ENCODE measurements around the gene SERPINE2.

Gene SERPINE2

GRCh38 chr2:224039080-224039769 lies at the start of gene SERPINE2:
Gene SERPINE2 (minus strand): TSS chr2:224039286. CDS start chr2:224001900, 37,386 bp downstream.
- H3K4me3 ChIP-seq (ENCODE audit: low read depth, low read length), result peak within 1 kb of the TSS; percentile 67

GRCh38 chr2:224086226-224086914 lies 47.3 kb upstream of the SERPINE2 start:
- no peak overlapping the region for H3K4me3 ChIP-seq (ENCODE audit: low read depth, low read length)

GRCh38 chr2:224085811-224086210 lies 46.7 kb upstream of the SERPINE2 start:
- no peak overlapping the region for H3K4me3 ChIP-seq (ENCODE audit: low read depth, low read length)

- no peak overlapping the region for H3K4me3 ChIP-seq (ENCODE audit: low read depth, low read length)
Observed at GRCh38 chr2:224085246-224085645, 46.2 kb upstream of the SERPINE2 start.

GRCh38 chr2:224084266-224084892 lies 45.3 kb upstream of the SERPINE2 start:
- no peak overlapping the region for H3K4me3 ChIP-seq (ENCODE audit: low read depth, low read length)

- no peak overlapping the region for H3K4me3 ChIP-seq (ENCODE audit: low read depth, low read length)
Observed at GRCh38 chr2:224083638-224084037, 44.6 kb upstream of the SERPINE2 start.

- no peak overlapping the region for H3K4me3 ChIP-seq (ENCODE audit: low read depth, low read length)
Observed at GRCh38 chr2:224078656-224079055, 39.6 kb upstream of the SERPINE2 start.

- H3K4me3 ChIP-seq (ENCODE audit: low read depth, low read length), result no peak overlapping the region
Observed at GRCh38 chr2:224077773-224078507, 38.9 kb upstream of the SERPINE2 start.

- H3K4me3 ChIP-seq (ENCODE audit: low read depth, low read length), result no peak overlapping the region
Observed at GRCh38 chr2:224075588-224075987, 36.5 kb upstream of the SERPINE2 start.

GRCh38 chr2:224073676-224074075 lies 34.6 kb upstream of the SERPINE2 start:
- no peak overlapping the region for H3K4me3 ChIP-seq (ENCODE audit: low read depth, low read length)

- no peak overlapping the region for H3K4me3 ChIP-seq (ENCODE audit: low read depth, low read length)
Observed at GRCh38 chr2:224072541-224073188, 33.6 kb upstream of the SERPINE2 start.

- no peak overlapping the region for H3K4me3 ChIP-seq (ENCODE audit: low read depth, low read length)
Observed at GRCh38 chr2:224069172-224069571, 30.1 kb upstream of the SERPINE2 start.

GRCh38 chr2:224063298-224063648 lies 24.2 kb upstream of the SERPINE2 start:
- no peak overlapping the region for H3K4me3 ChIP-seq (ENCODE audit: low read depth, low read length)

- H3K4me3 ChIP-seq (ENCODE audit: low read depth, low read length), result no peak overlapping the region
Observed at GRCh38 chr2:224062481-224063297, 23.6 kb upstream of the SERPINE2 start.

GRCh38 chr2:224060783-224061482 lies 21.8 kb upstream of the SERPINE2 start:
- H3K4me3 ChIP-seq (ENCODE audit: low read depth, low read length), result no peak overlapping the region

GRCh38 chr2:224059178-224059577 lies 20.1 kb upstream of the SERPINE2 start:
- H3K4me3 ChIP-seq (ENCODE audit: low read depth, low read length), result no peak overlapping the region

- no peak overlapping the region for H3K4me3 ChIP-seq (ENCODE audit: low read depth, low read length)
Observed at GRCh38 chr2:224058048-224058775, 19.1 kb upstream of the SERPINE2 start.

- H3K4me3 ChIP-seq (ENCODE audit: low read depth, low read length), result no peak overlapping the region
Observed at GRCh38 chr2:224056889-224057288, 17.8 kb upstream of the SERPINE2 start.

GRCh38 chr2:224055101-224055500 lies 16.0 kb upstream of the SERPINE2 start:
- no peak overlapping the region for H3K4me3 ChIP-seq (ENCODE audit: low read depth, low read length)

Measured in iPS-11a (cell line).